Activated CD8-positive, alpha-beta memory T cell treated with anti-CD3 and anti-CD28 coated beads, Interleukin-2, amount 50 U/mL, for 4 hours (primary cell): Measurements from ENCODE around the gene ERBIN.
"Not testable (repeated sequence)": the region's sequence is repeated elsewhere in the genome, so short reads cannot be mapped to it uniquely, and the experiment has no call there.

Experiments used
- DNase-seq: peaks from one replicate; pipeline ENCODE4 v3.0.0-alpha.2; 2020

The ERBIN gene

GRCh38 chr5:65926276-65926783 lies at the start of gene ERBIN:
Gene ERBIN (plus strand): TSS chr5:65926575. CDS start chr5:65992719, 66,144 bp downstream.
- DNase-seq, result peak; percentile 60

- no peak for DNase-seq
Observed at GRCh38 chr5:65876970-65877369, 49.4 kb upstream of the ERBIN start.

- not testable (repeated sequence) for DNase-seq
Observed at GRCh38 chr5:65879668-65880256, 46.6 kb upstream of the ERBIN start.

- no peak for DNase-seq
Observed at GRCh38 chr5:65880496-65881072, 45.8 kb upstream of the ERBIN start.

GRCh38 chr5:65882278-65882677 lies 44.1 kb upstream of the ERBIN start:
- no peak for DNase-seq

GRCh38 chr5:65883461-65883860 lies 42.9 kb upstream of the ERBIN start:
- DNase-seq, result no peak

- DNase-seq, result no peak
Observed at GRCh38 chr5:65886387-65886786, 40.0 kb upstream of the ERBIN start.

- DNase-seq, result not testable (repeated sequence)
Observed at GRCh38 chr5:65892024-65892423, 34.4 kb upstream of the ERBIN start.

- no peak for DNase-seq
Observed at GRCh38 chr5:65892801-65893200, 33.6 kb upstream of the ERBIN start.

- no peak for DNase-seq
Observed at GRCh38 chr5:65893749-65894430, 32.5 kb upstream of the ERBIN start.

- DNase-seq, result no peak
Observed at GRCh38 chr5:65895891-65896290, 30.5 kb upstream of the ERBIN start.

- DNase-seq, result no peak
Observed at GRCh38 chr5:65900746-65901145, 25.6 kb upstream of the ERBIN start.

GRCh38 chr5:65902104-65902503 lies 24.3 kb upstream of the ERBIN start:
- DNase-seq, result no peak

GRCh38 chr5:65903581-65903980 lies 22.8 kb upstream of the ERBIN start:
- no peak for DNase-seq

GRCh38 chr5:65906256-65906655 lies 20.1 kb upstream of the ERBIN start:
- DNase-seq, result no peak

GRCh38 chr5:65907135-65907534 lies 19.2 kb upstream of the ERBIN start:
- DNase-seq, result no peak

GRCh38 chr5:65910711-65911110 lies 15.7 kb upstream of the ERBIN start:
- DNase-seq, result no peak

- DNase-seq, result no peak
Observed at GRCh38 chr5:65912311-65912710, 14.1 kb upstream of the ERBIN start.

- no peak for DNase-seq
Observed at GRCh38 chr5:65913519-65913918, 12.9 kb upstream of the ERBIN start.

GRCh38 chr5:65914641-65915196 lies 11.7 kb upstream of the ERBIN start:
- no peak for DNase-seq

GRCh38 chr5:65915661-65916060 lies 10.7 kb upstream of the ERBIN start:
- not testable (repeated sequence) for DNase-seq

GRCh38 chr5:65916066-65916465 lies 10.3 kb upstream of the ERBIN start:
- DNase-seq, result no peak

GRCh38 chr5:65916636-65917035 lies 9.7 kb upstream of the ERBIN start:
- DNase-seq, result no peak

GRCh38 chr5:65919773-65920172 lies 6.6 kb upstream of the ERBIN start:
- DNase-seq, result no peak
